ENCODE data around the gene C1QTNF6. TPM values are rescaled to one million over a fixed set of nuclear protein-coding genes. Genes with fewer than 3 reads are reported as not detected.

Gene C1QTNF6
- total RNA-seq, 4 donors from 2014 or later, result 0.69 to 1.6 (median 1.1) TPM

- peaks cover 0 to 5% (median 0%) of the 10 kb centered on the region in 3 donors for H3K9me3 ChIP-seq
- ATAC-seq, result no peak
- 50% methylated on average over 1 of the region's 6 CpGs; no CpG with 5 or more reads in 1 of the 2 donors for WGBS, 2 donors (ENCODE audit: low coverage in 1 of 2)
- no peak overlapping the region for H3K27ac ChIP-seq
- H3K27me3 ChIP-seq, result peaks cover 89% of the 10 kb centered on the region
- H3K4me1 ChIP-seq, result peaks cover 0 to 6% (median 0%) of the 10 kb centered on the region in 3 donors
- TF ChIP-seq EP300 (IDR thresholded peaks at IDR 0.05) (no peak), CTCF (IDR thresholded peaks at IDR 0.05) (no peak), POLR2AphosphoS5 (IDR thresholded peaks at IDR 0.05) (no peak), POLR2A (IDR thresholded peaks at IDR 0.05) (no peak)
- no peaks in the 10 kb centered on the region for H3K36me3 ChIP-seq
- no peak overlapping the region for H3K4me3 ChIP-seq
Measured at GRCh38 chr22:37146051-37146385, 42.0 kb downstream of the C1QTNF6 start.

- Histone ChIP-seq H3K4me1 (peaks cover 0 to 6% (median 0%) of the 10 kb centered on the region in 3 donors), H3K36me3 (no peaks in the 10 kb centered on the region), H3K9me3 (no peaks in the 10 kb centered on the region), H3K27ac (no peak overlapping the region), H3K4me3 (no peak overlapping the region), H3K27me3 (peaks cover 89% of the 10 kb centered on the region)
- ATAC-seq, result no peak
- 20 to 27% methylated on average over 9 to 17 of the region's 17 CpGs for WGBS, 2 donors (ENCODE audit: low coverage in 1 of 2)
- no peak for TF ChIP-seq POLR2A (IDR thresholded peaks at IDR 0.05)
- no peak for TF ChIP-seq POLR2AphosphoS5 (IDR thresholded peaks at IDR 0.05)
- TF ChIP-seq CTCF (IDR thresholded peaks at IDR 0.05), result no peak
- no peak for TF ChIP-seq EP300 (IDR thresholded peaks at IDR 0.05)
Measured at GRCh38 chr22:37145180-37146050, 42.6 kb downstream of the C1QTNF6 start.

- H3K36me3 ChIP-seq, result no peaks in the 10 kb centered on the region
- H3K4me1 ChIP-seq, result peaks cover 0 to 6% (median 0%) of the 10 kb centered on the region in 3 donors
- WGBS, 2 donors (ENCODE audit: low coverage in 1 of 2), result 80 to 88% methylated on average over 1 to 4 of the region's 10 CpGs
- H3K27ac ChIP-seq, result no peak overlapping the region
- TF ChIP-seq CTCF (IDR thresholded peaks at IDR 0.05), result no peak
- no peak for TF ChIP-seq POLR2A (IDR thresholded peaks at IDR 0.05)
- TF ChIP-seq POLR2AphosphoS5 (IDR thresholded peaks at IDR 0.05), result no peak
- no peak for TF ChIP-seq EP300 (IDR thresholded peaks at IDR 0.05)
- no peak overlapping the region for H3K4me3 ChIP-seq
- no peaks in the 10 kb centered on the region for H3K9me3 ChIP-seq
- no peak for ATAC-seq
- H3K27me3 ChIP-seq, result peaks cover 82% of the 10 kb centered on the region
Measured at GRCh38 chr22:37144180-37144554, 43.9 kb downstream of the C1QTNF6 start.

GRCh38 chr22:37141971-37142370 lies 46.1 kb downstream of the C1QTNF6 start:
- Histone ChIP-seq H3K4me3 (no peak overlapping the region), H3K9me3 (no peaks in the 10 kb centered on the region), H3K27me3 (peaks cover 60% of the 10 kb centered on the region), H3K27ac (no peak overlapping the region), H3K4me1 (peaks cover 0 to 6% (median 0%) of the 10 kb centered on the region in 3 donors), H3K36me3 (no peaks in the 10 kb centered on the region)
- TF ChIP-seq POLR2A (IDR thresholded peaks at IDR 0.05), result no peak
- TF ChIP-seq CTCF (IDR thresholded peaks at IDR 0.05), result no peak
- TF ChIP-seq EP300 (IDR thresholded peaks at IDR 0.05), result no peak
- no peak for TF ChIP-seq POLR2AphosphoS5 (IDR thresholded peaks at IDR 0.05)
- ATAC-seq, result no peak
- WGBS, 2 donors (ENCODE audit: low coverage in 1 of 2), result no CpG with 5 or more reads among the region's 6 CpGs

GRCh38 chr22:37141476-37141875 lies 46.6 kb downstream of the C1QTNF6 start:
- WGBS, 2 donors (ENCODE audit: low coverage in 1 of 2), result no CpG with 5 or more reads among the region's 10 CpGs

More at GRCh38 chr22:37141476-37141875, 46.6 kb downstream of the C1QTNF6 start:
- H3K4me1 ChIP-seq, result peaks cover 0 to 6% (median 0%) of the 10 kb centered on the region in 3 donors
- H3K27me3 ChIP-seq, result peaks cover 58% of the 10 kb centered on the region
- no peak overlapping the region for H3K4me3 ChIP-seq
- H3K27ac ChIP-seq, result no peak overlapping the region
- no peaks in the 10 kb centered on the region for H3K36me3 ChIP-seq
- ATAC-seq, result no peak
- TF ChIP-seq POLR2A (IDR thresholded peaks at IDR 0.05) (no peak), EP300 (IDR thresholded peaks at IDR 0.05) (no peak), POLR2AphosphoS5 (IDR thresholded peaks at IDR 0.05) (no peak), CTCF (IDR thresholded peaks at IDR 0.05) (no peak)
- no peaks in the 10 kb centered on the region for H3K9me3 ChIP-seq
